RWPE1 (cell line): Measurements from ENCODE around the gene C1orf141.

Experiments used
- CTCF ChIA-PET: fragments of 350-600 bp; sonication (Branson Sonifier 250); formaldehyde crosslinking; extraction: SDS; loops from one replicate; lab custom pipeline; 2021; lab: Yijun Ruan, JAX
- POLR2A ChIA-PET: fragments of 400-600 bp; formaldehyde crosslinking; extraction: SDS; loops from one replicate; lab custom pipeline; 2020; ENCODE audit warnings: antibody characterized with exemption; ENCODE audit not compliant: low non-redundant PET; lab: Yijun Ruan, JAX
- DNase-seq: peaks from one replicate; pipeline ENCODE4 v3.0.0; 2012; ENCODE audit warnings: low spot score
- H3K27ac ChIP-seq: fragments of 450-650 bp; 2 replicates; pipeline ENCODE4 v1.5.1; 2017
- TF ChIP-seq, protein P1 (sequence below): fragments of 450-650 bp; conservative IDR thresholded peaks from 2 replicates; pipeline ENCODE4 v1.5.1; 2017; ENCODE audit warnings: low read depth, mild to moderate bottlenecking

C1orf141 gene

GRCh38 chr1:67105508-67105907 lies 29.3 kb downstream of the C1orf141 start:
- ChIA-PET POLR2A (no interaction called here), CTCF (interaction anchor here (0.6 kb wide), 1 partner anchor 833 kb away, joined by 10 read pairs; no protein-coding TSS in a partner anchor)
- TF ChIP-seq, protein P1, sequence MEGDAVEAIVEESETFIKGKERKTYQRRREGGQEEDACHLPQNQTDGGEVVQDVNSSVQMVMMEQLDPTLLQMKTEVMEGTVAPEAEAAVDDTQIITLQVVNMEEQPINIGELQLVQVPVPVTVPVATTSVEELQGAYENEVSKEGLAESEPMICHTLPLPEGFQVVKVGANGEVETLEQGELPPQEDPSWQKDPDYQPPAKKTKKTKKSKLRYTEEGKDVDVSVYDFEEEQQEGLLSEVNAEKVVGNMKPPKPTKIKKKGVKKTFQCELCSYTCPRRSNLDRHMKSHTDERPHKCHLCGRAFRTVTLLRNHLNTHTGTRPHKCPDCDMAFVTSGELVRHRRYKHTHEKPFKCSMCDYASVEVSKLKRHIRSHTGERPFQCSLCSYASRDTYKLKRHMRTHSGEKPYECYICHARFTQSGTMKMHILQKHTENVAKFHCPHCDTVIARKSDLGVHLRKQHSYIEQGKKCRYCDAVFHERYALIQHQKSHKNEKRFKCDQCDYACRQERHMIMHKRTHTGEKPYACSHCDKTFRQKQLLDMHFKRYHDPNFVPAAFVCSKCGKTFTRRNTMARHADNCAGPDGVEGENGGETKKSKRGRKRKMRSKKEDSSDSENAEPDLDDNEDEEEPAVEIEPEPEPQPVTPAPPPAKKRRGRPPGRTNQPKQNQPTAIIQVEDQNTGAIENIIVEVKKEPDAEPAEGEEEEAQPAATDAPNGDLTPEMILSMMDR, result no peak
- no peak for DNase-seq
- H3K27ac ChIP-seq, result no peak overlapping the region

- no peak for DNase-seq
- POLR2A ChIA-PET, result no interaction called here
- CTCF ChIA-PET, result no interaction called here
- H3K27ac ChIP-seq, result no peak overlapping the region
- TF ChIP-seq, protein P1, result no peak
Measured at GRCh38 chr1:67103548-67103947, 31.2 kb downstream of the C1orf141 start.

GRCh38 chr1:67100833-67101232 lies 33.9 kb downstream of the C1orf141 start:
- ChIA-PET CTCF (interaction anchor here (0.7 kb wide), 2 partner anchors 27 to 928 kb away, joined by 3 read pairs; no protein-coding TSS in a partner anchor), POLR2A (no interaction called here)

GRCh38 chr1:67097305-67097704 lies 37.5 kb downstream of the C1orf141 start:
- H3K27ac ChIP-seq, result no peak overlapping the region
- TF ChIP-seq, protein P1, result no peak
- CTCF ChIA-PET, result no interaction called here
- no peak for DNase-seq
- POLR2A ChIA-PET, result no interaction called here

More at GRCh38 chr1:67100833-67101232, 33.9 kb downstream of the C1orf141 start:
- TF ChIP-seq, protein P1, result no peak
- DNase-seq, result no peak
- H3K27ac ChIP-seq, result no peak overlapping the region

- ChIA-PET POLR2A (no interaction called here), CTCF (interaction anchor here (0.6 kb wide), 1 partner anchor 1350 kb away, joined by 3 read pairs; no protein-coding TSS in a partner anchor)
- DNase-seq, result no peak
- TF ChIP-seq, protein P1, result no peak
- H3K27ac ChIP-seq, result no peak overlapping the region
Measured at GRCh38 chr1:67094191-67094590, 40.6 kb downstream of the C1orf141 start.

GRCh38 chr1:67089685-67090208 lies 45.0 kb downstream of the C1orf141 start:
- no peak for DNase-seq
- ChIA-PET POLR2A (no interaction called here), CTCF (no interaction called here)
- no peak overlapping the region for H3K27ac ChIP-seq
- TF ChIP-seq, protein P1, result no peak
